Subcutaneous adipose tissue (tissue), 4 donors: ENCODE results near the gene DOCK2. TPM values are rescaled to one million over a fixed set of nuclear protein-coding genes. Genes with fewer than 3 reads are reported as not detected.

Source experiments
- CTCF ChIP-seq: fragments of 450-650 bp; IDR thresholded peaks from one replicate; pipeline ENCODE4 v1.5.1; 2016; ENCODE audit warnings: low read depth, mild to moderate bottlenecking, control low read depth, antibody characterized with exemption, moderate library complexity
- total RNA-seq, 4 donors: library from RNA; depleted of rRNA; stranded (reverse); fragments of >200 nt; gene quantifications; one replicate each; pipeline ENCODE4 v1.1.0, GENCODE V29; 2016

The DOCK2 gene
- total RNA-seq, 4 donors from 2014 or later, result 23.9 to 101 (median 51.1) TPM

- TF ChIP-seq CTCF, result no peak
Observed at GRCh38 chr5:169740435-169740834, 103.4 kb downstream of the DOCK2 start.

- no peak for TF ChIP-seq CTCF
Observed at GRCh38 chr5:169742771-169743296, 105.8 kb downstream of the DOCK2 start.

- TF ChIP-seq CTCF, result no peak
Observed at GRCh38 chr5:169744336-169744735, 107.3 kb downstream of the DOCK2 start.

GRCh38 chr5:169745441-169746146 lies 108.5 kb downstream of the DOCK2 start:
- no peak for TF ChIP-seq CTCF

GRCh38 chr5:169746147-169746694 lies 109.1 kb downstream of the DOCK2 start:
- no peak for TF ChIP-seq CTCF

- no peak for TF ChIP-seq CTCF
Observed at GRCh38 chr5:169748174-169748573, 111.1 kb downstream of the DOCK2 start.

- TF ChIP-seq CTCF, result no peak
Observed at GRCh38 chr5:169749295-169749694, 112.2 kb downstream of the DOCK2 start.
